Measurements from ENCODE around the gene PCMT1. TPM values are rescaled to one million over a fixed set of nuclear protein-coding genes. Genes with fewer than 3 reads are reported as not detected.

The PCMT1 gene
- total RNA-seq, 2 experiments from 2014 or later = 117 to 125 TPM

- H3K4me1 ChIP-seq (ENCODE audit: insufficient read depth, low read length, poor library complexity, severe bottlenecking) = peaks cover 50% of the 10 kb centered on the region
- H4K20me1 ChIP-seq (ENCODE audit: insufficient read depth, low read length) = peaks cover 18% of the 10 kb centered on the region
- H3K4me2 ChIP-seq (ENCODE audit: low read length) = no peak overlapping the region
- intact Hi-C loops (cut with micrococcal nuclease; ENCODE audit: unreplicated experiment) = no loop called here
- H3K79me2 ChIP-seq (ENCODE audit: insufficient read depth, low read depth, low read length) = peaks cover 98% of the 10 kb centered on the region
- POLR2A ChIA-PET = interaction anchor here (0.6 to 1.3 kb wide), 5 partner anchors 10 to 60 kb away, joined by 3 to 6 read pairs (median 3); partner anchors contain the start of gene NUP43
- TF ChIP-seq CTCF (conservative IDR thresholded peaks at IDR 0.05; ENCODE audit: low read length) = no peak
- no peak for TF ChIP-seq EZH2phosphoT487 (IDR thresholded peaks at IDR 0.05; ENCODE audit: borderline replicate concordance, low read depth, low read length)
- CTCF ChIA-PET (ENCODE audit: unreplicated experiment) = interaction anchor here (0.6 kb wide), 1 partner anchor 765 kb away, joined by 3 read pairs; no protein-coding TSS in a partner anchor
- H3K9me3 ChIP-seq (ENCODE audit: low read length) = no peaks in the 10 kb centered on the region
- no peak overlapping the region for H3K27ac ChIP-seq (ENCODE audit: low read depth, low read length, poor library complexity, severe bottlenecking)
- no peak for DNase-seq (ENCODE audit: low spot score)
- H3K9me2 ChIP-seq (ENCODE audit: insufficient read depth, low read length) = no peaks in the 10 kb centered on the region
- BruUV-seq (replicated peaks) = no TSS peak
- no peak overlapping the region for H2AFZ ChIP-seq (ENCODE audit: low read length)
- no peak overlapping the region for H3K4me3 ChIP-seq (ENCODE audit: low read depth, low read length, poor library complexity, severe bottlenecking)
- peaks cover 74% of the 10 kb centered on the region for H3K36me3 ChIP-seq (ENCODE audit: insufficient read depth, low read length)
Measured at GRCh38 chr6:149756261-149756636, 6.7 kb downstream of the PCMT1 start.

- peak overlapping the region; percentile 64 for H3K27ac ChIP-seq (ENCODE audit: low read depth, low read length, poor library complexity, severe bottlenecking)
- CTCF ChIA-PET (ENCODE audit: unreplicated experiment) = no interaction called here
- peaks cover 64% of the 10 kb centered on the region for H3K36me3 ChIP-seq (ENCODE audit: insufficient read depth, low read length)
- DNase-seq (ENCODE audit: low spot score) = peak; percentile 61
- TF ChIP-seq CTCF (conservative IDR thresholded peaks at IDR 0.05; ENCODE audit: low read length) = no peak
- no peak for TF ChIP-seq EZH2phosphoT487 (IDR thresholded peaks at IDR 0.05; ENCODE audit: borderline replicate concordance, low read depth, low read length)
- BruUV-seq (replicated peaks) = no TSS peak
- peaks cover 7% of the 10 kb centered on the region; the same call in 1 of the 2 replicates for H4K20me1 ChIP-seq (ENCODE audit: insufficient read depth, low read length)
- peaks cover 18% of the 10 kb centered on the region for H3K9me3 ChIP-seq (ENCODE audit: low read length)
- peaks cover 25% of the 10 kb centered on the region for H3K4me1 ChIP-seq (ENCODE audit: insufficient read depth, low read length, poor library complexity, severe bottlenecking)
- H3K9me2 ChIP-seq (ENCODE audit: insufficient read depth, low read length) = no peaks in the 10 kb centered on the region
- H3K4me3 ChIP-seq (ENCODE audit: low read depth, low read length, poor library complexity, severe bottlenecking) = peak overlapping the region; percentile 15
- intact Hi-C loops (cut with micrococcal nuclease; ENCODE audit: unreplicated experiment) = no loop called here
- peaks cover 86% of the 10 kb centered on the region for H3K79me2 ChIP-seq (ENCODE audit: insufficient read depth, low read depth, low read length)
- peak overlapping the region; percentile 62 for H3K4me2 ChIP-seq (ENCODE audit: low read length)
- POLR2A ChIA-PET = interaction anchor here (0.7 kb wide), 1 partner anchor 104 kb away, joined by 3 read pairs; no protein-coding TSS in a partner anchor
- no peak overlapping the region for H2AFZ ChIP-seq (ENCODE audit: low read length)
Measured at GRCh38 chr6:149761438-149761837, 11.9 kb downstream of the PCMT1 start.

GRCh38 chr6:149763866-149764265 is 14.3 kb downstream of the PCMT1 start:
- H4K20me1 ChIP-seq (ENCODE audit: insufficient read depth, low read length) = peaks cover 7% of the 10 kb centered on the region; the same call in 1 of the 2 replicates
- POLR2A ChIA-PET = interaction anchor here (0.7 to 1.8 kb wide), 7 partner anchors 11 to 155 kb away, joined by 3 to 15 read pairs (median 3); partner anchors contain the start of genes NUP43 and PCMT1

More at GRCh38 chr6:149763866-149764265, 14.3 kb downstream of the PCMT1 start:
- H3K4me1 ChIP-seq (ENCODE audit: insufficient read depth, low read length, poor library complexity, severe bottlenecking) = peaks cover 25% of the 10 kb centered on the region
- CTCF ChIA-PET (ENCODE audit: unreplicated experiment) = no interaction called here
- TF ChIP-seq EZH2phosphoT487 (IDR thresholded peaks at IDR 0.05; ENCODE audit: borderline replicate concordance, low read depth, low read length) (no peak), CTCF (conservative IDR thresholded peaks at IDR 0.05; ENCODE audit: low read length) (no peak)
- H3K9me2 ChIP-seq (ENCODE audit: insufficient read depth, low read length) = no peaks in the 10 kb centered on the region
- no peak overlapping the region for H3K27ac ChIP-seq (ENCODE audit: low read depth, low read length, poor library complexity, severe bottlenecking)
- intact Hi-C loops (cut with micrococcal nuclease; ENCODE audit: unreplicated experiment) = no loop called here
- H3K4me2 ChIP-seq (ENCODE audit: low read length) = no peak overlapping the region
- H3K9me3 ChIP-seq (ENCODE audit: low read length) = peaks cover 24% of the 10 kb centered on the region
- H3K36me3 ChIP-seq (ENCODE audit: insufficient read depth, low read length) = peaks cover 74% of the 10 kb centered on the region
- no peak for DNase-seq (ENCODE audit: low spot score)
- BruUV-seq (replicated peaks) = TSS peak; percentile 41
- peaks cover 84% of the 10 kb centered on the region for H3K79me2 ChIP-seq (ENCODE audit: insufficient read depth, low read depth, low read length)
- no peak overlapping the region for H3K4me3 ChIP-seq (ENCODE audit: low read depth, low read length, poor library complexity, severe bottlenecking)
- H2AFZ ChIP-seq (ENCODE audit: low read length) = no peak overlapping the region

Data from OCI-LY7 (cell line).